HG03066 (cell line): ENCODE measurements around the gene KIF2A.

Experiments used
- ATAC-seq: cut with Tn5 transposase; IDR thresholded peaks from one replicate; pipeline ENCODE4 v1.9.1; 2021; ENCODE audit warnings: low read depth; ENCODE audit not compliant: unreplicated experiment

KIF2A gene

GRCh38 chr5:62305715-62306322 is at the start of gene KIF2A:
Gene KIF2A, plus strand, starts transcription at chr5:62306206. Its CDS starts 267 bp downstream, at chr5:62306473.
- ATAC-seq = peak; percentile 87

GRCh38 chr5:62257020-62257367 is 49.0 kb upstream of the KIF2A start:
- ATAC-seq = no peak

GRCh38 chr5:62258654-62259053 is 47.4 kb upstream of the KIF2A start:
- no peak for ATAC-seq

- ATAC-seq = no peak
These were observed 46.2 kb upstream of the KIF2A start for GRCh38 chr5:62259699-62260250.

GRCh38 chr5:62260513-62260912 is 45.5 kb upstream of the KIF2A start:
- no peak for ATAC-seq

GRCh38 chr5:62263401-62263800 is 42.6 kb upstream of the KIF2A start:
- no peak for ATAC-seq

GRCh38 chr5:62265648-62266112 is 40.3 kb upstream of the KIF2A start:
- ATAC-seq = no peak

GRCh38 chr5:62266573-62266972 is 39.4 kb upstream of the KIF2A start:
- no peak for ATAC-seq

GRCh38 chr5:62268234-62268633 is 37.8 kb upstream of the KIF2A start:
- no peak for ATAC-seq

GRCh38 chr5:62268792-62269191 is 37.2 kb upstream of the KIF2A start:
- no peak for ATAC-seq

GRCh38 chr5:62271370-62271769 is 34.6 kb upstream of the KIF2A start:
- ATAC-seq = no peak

- no peak for ATAC-seq
These were observed 34.1 kb upstream of the KIF2A start for GRCh38 chr5:62271870-62272269.

GRCh38 chr5:62273687-62274086 is 32.3 kb upstream of the KIF2A start:
- ATAC-seq = no peak

- ATAC-seq = no peak
These were observed 30.4 kb upstream of the KIF2A start for GRCh38 chr5:62275581-62275980.

GRCh38 chr5:62281411-62281810 is 24.6 kb upstream of the KIF2A start:
- ATAC-seq = no peak

GRCh38 chr5:62282064-62282463 is 23.9 kb upstream of the KIF2A start:
- no peak for ATAC-seq

- no peak for ATAC-seq
These were observed 23.0 kb upstream of the KIF2A start for GRCh38 chr5:62283005-62283404.

- ATAC-seq = no peak
These were observed 22.1 kb upstream of the KIF2A start for GRCh38 chr5:62283861-62284260.

- peak; percentile 73 for ATAC-seq
These were observed 20.8 kb upstream of the KIF2A start for GRCh38 chr5:62284946-62285891.

- no peak for ATAC-seq
These were observed 19.2 kb upstream of the KIF2A start for GRCh38 chr5:62286834-62287233.

GRCh38 chr5:62287237-62287636 is 18.8 kb upstream of the KIF2A start:
- ATAC-seq = no peak

- ATAC-seq = no peak
These were observed 17.9 kb upstream of the KIF2A start for GRCh38 chr5:62288118-62288517.
